Measurements from ENCODE around the gene NRDC. TPM values are rescaled to one million over a fixed set of nuclear protein-coding genes. Genes with fewer than 3 reads are reported as not detected.

The NRDC gene
- total RNA-seq, 4 donors from 2014 or later: 53.3 to 61.5 (median 57.9) TPM

DNA sequence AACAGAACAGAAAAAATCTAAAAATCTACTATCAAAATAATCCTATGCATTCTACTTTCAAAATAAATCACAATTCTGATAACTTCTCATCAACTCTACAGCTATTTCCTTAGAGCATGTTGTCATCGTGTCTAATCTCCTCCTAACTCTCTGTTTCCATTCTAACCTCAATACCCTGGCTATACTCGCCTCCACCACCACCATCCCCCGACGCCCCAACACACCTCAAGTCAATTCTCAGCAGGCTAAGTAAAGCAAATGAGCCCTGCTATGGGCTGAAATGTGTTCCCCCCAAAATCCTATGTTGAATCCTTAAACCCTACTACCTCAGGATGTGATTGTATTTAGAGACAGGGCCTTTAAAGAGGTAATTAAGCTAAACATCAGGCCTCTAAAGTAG lies 34.6 kb downstream of the NRDC start:
- TF ChIP-seq, protein P1, sequence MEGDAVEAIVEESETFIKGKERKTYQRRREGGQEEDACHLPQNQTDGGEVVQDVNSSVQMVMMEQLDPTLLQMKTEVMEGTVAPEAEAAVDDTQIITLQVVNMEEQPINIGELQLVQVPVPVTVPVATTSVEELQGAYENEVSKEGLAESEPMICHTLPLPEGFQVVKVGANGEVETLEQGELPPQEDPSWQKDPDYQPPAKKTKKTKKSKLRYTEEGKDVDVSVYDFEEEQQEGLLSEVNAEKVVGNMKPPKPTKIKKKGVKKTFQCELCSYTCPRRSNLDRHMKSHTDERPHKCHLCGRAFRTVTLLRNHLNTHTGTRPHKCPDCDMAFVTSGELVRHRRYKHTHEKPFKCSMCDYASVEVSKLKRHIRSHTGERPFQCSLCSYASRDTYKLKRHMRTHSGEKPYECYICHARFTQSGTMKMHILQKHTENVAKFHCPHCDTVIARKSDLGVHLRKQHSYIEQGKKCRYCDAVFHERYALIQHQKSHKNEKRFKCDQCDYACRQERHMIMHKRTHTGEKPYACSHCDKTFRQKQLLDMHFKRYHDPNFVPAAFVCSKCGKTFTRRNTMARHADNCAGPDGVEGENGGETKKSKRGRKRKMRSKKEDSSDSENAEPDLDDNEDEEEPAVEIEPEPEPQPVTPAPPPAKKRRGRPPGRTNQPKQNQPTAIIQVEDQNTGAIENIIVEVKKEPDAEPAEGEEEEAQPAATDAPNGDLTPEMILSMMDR (IDR thresholded peaks at IDR 0.05): no peak
- TF ChIP-seq EP300 (IDR thresholded peaks at IDR 0.05) (no peak), POLR2A (IDR thresholded peaks at IDR 0.05; ENCODE audit: low read depth) (no peak)
- WGBS: 90% methylated on average over 4 of the region's 4 CpGs
- intact Hi-C loops (cut with DNase I): no loop called here

DNA sequence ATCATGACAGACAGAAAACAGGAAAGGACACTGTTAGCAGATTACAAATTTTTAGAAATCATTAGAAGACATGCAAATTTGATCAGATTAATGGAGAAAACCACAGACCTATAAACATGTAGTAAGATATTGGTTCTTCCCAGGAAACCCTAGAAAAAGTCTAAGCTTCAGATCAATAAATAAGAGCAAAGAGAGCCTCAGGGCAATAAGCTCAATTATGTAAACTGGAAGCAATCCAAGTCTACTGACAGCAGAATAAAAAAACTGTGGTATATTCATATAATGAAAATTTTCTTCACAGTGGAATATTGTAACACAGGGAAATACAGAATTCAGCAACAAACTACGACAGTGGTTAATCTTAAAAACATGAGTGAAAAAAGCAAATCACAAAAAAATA lies 36.3 kb downstream of the NRDC start:
- WGBS: 90% methylated on average over 1 of the region's 1 CpG
- Histone ChIP-seq H3K36me3 (peaks cover 11 to 30% (median 16%) of the 10 kb centered on the region in 4 donors), H3K27me3 (no peaks in the 10 kb centered on the region), H3K9me3 (no peaks in the 10 kb centered on the region), H3K27ac (replicated peaks in 1 of 4) (no peak overlapping the region), H3K4me3 (no peak overlapping the region), H3K4me1 (peaks cover 0 to 6% (median 1%) of the 10 kb centered on the region in 4 donors)
- no peak for DNase-seq (ENCODE audit: extremely low spot score)
- intact Hi-C loops (cut with DNase I): no loop called here
- no peak for TF ChIP-seq POLR2A (IDR thresholded peaks at IDR 0.05; ENCODE audit: low read depth)
- TF ChIP-seq POLR2AphosphoS5 (IDR thresholded peaks at IDR 0.05): no peak
- no peak for TF ChIP-seq EP300 (IDR thresholded peaks at IDR 0.05)
- TF ChIP-seq, protein P1 (IDR thresholded peaks at IDR 0.05): no peak

More for the DNA sequence above, 34.6 kb downstream of the NRDC start:
- H3K9me3 ChIP-seq: no peaks in the 10 kb centered on the region
- peaks cover 0 to 6% (median 1%) of the 10 kb centered on the region in 4 donors for H3K4me1 ChIP-seq
- no peak overlapping the region for H3K27ac ChIP-seq (replicated peaks in 1 of 4)
- no peak overlapping the region for H3K4me3 ChIP-seq
- peaks cover 4 to 21% (median 10%) of the 10 kb centered on the region in 4 donors for H3K36me3 ChIP-seq
- no peak for DNase-seq (ENCODE audit: extremely low spot score)
- no peaks in the 10 kb centered on the region for H3K27me3 ChIP-seq

DNA sequence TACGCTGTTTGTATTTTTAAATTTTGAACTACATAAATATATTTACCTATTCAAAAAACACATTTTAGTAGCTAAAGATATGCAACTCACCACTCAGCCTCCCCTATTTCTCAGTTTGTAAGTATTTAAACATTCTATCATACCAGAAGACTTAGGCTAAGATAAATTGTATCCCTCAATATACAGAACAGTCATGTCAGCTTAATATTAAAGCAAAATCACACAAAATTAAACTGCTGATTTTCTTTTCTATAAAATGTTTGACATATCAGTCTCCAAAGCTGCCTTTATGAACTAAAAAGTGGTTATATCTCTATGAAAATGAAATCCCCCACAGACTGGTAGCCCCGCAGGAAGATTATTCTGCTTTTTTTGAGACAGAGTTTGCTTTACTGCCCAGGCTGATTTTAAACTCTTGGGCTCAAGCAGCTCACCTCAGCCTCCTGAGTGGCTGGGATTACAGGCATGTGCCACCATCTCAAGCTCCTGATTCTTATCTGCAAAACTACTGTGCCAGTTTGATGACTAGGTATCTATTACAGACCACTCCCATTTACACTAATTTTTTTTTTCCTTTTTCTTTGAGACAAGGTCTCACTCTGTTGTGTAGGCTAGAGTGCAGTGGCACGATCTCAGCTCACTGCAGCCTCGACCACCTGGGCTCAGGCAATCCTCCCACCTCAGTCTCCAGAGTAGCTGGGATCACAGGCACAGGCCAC lies 37.6 kb downstream of the NRDC start:
- no peak for DNase-seq (ENCODE audit: extremely low spot score)
- Histone ChIP-seq H3K4me1 (peaks cover 0 to 6% (median 1%) of the 10 kb centered on the region in 4 donors), H3K27me3 (no peaks in the 10 kb centered on the region), H3K27ac (replicated peaks in 1 of 4) (no peak overlapping the region), H3K4me3 (no peak overlapping the region), H3K36me3 (peaks cover 11 to 31% (median 21%) of the 10 kb centered on the region in 4 donors), H3K9me3 (no peaks in the 10 kb centered on the region)
- WGBS: 94% methylated on average over 4 of the region's 4 CpGs
- intact Hi-C loops (cut with DNase I): no loop called here
- TF ChIP-seq POLR2AphosphoS5 (IDR thresholded peaks at IDR 0.05) (no peak), EP300 (IDR thresholded peaks at IDR 0.05) (no peak), POLR2A (IDR thresholded peaks at IDR 0.05; ENCODE audit: low read depth) (no peak)
- TF ChIP-seq, protein P1 (IDR thresholded peaks at IDR 0.05): no peak

DNA sequence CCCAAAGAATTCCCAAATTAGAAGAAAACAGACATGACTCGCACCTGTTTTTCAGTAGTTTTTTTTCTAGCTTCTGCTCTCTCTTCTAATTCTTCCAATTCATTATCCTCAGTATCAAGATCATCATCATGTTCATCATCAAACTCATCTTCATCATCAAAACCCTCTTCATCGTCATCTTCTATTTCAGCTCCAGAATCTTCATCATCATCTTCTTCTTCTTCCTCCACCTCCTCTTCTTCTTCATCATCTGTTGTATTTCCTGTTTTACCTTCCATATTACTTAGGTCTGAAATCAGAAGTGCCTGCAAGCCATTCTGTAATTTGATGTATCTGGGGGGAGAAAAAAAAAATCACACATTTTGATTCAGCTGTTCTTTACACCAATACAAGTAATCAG lies 38.3 kb downstream of the NRDC start:
- WGBS: 99% methylated on average over 2 of the region's 2 CpGs

More for the DNA sequence above, 38.3 kb downstream of the NRDC start:
- Histone ChIP-seq H3K36me3 (peaks cover 16 to 38% (median 28%) of the 10 kb centered on the region in 4 donors), H3K9me3 (no peaks in the 10 kb centered on the region), H3K27ac (replicated peaks in 1 of 4) (no peak overlapping the region), H3K27me3 (no peaks in the 10 kb centered on the region), H3K4me1 (peaks cover 0 to 6% (median 1%) of the 10 kb centered on the region in 4 donors), H3K4me3 (no peak overlapping the region)
- no peak for TF ChIP-seq POLR2AphosphoS5 (IDR thresholded peaks at IDR 0.05)
- TF ChIP-seq POLR2A (IDR thresholded peaks at IDR 0.05; ENCODE audit: low read depth): no peak
- TF ChIP-seq, protein P1 (IDR thresholded peaks at IDR 0.05): no peak
- intact Hi-C loops (cut with DNase I): no loop called here
- no peak for DNase-seq (ENCODE audit: extremely low spot score)
